HG03439 (cell line): ENCODE measurements around the gene TRIM38.
"Not testable (repeated sequence)": the region's sequence is repeated elsewhere in the genome, so short reads cannot be mapped to it uniquely, and the experiment has no call there.

Experiments used
- ATAC-seq: cut with Tn5 transposase; IDR thresholded peaks from one replicate; pipeline ENCODE4 v1.9.1; 2021; ENCODE audit warnings: mild to moderate bottlenecking, moderate library complexity; ENCODE audit not compliant: unreplicated experiment

The TRIM38 gene, protein sequence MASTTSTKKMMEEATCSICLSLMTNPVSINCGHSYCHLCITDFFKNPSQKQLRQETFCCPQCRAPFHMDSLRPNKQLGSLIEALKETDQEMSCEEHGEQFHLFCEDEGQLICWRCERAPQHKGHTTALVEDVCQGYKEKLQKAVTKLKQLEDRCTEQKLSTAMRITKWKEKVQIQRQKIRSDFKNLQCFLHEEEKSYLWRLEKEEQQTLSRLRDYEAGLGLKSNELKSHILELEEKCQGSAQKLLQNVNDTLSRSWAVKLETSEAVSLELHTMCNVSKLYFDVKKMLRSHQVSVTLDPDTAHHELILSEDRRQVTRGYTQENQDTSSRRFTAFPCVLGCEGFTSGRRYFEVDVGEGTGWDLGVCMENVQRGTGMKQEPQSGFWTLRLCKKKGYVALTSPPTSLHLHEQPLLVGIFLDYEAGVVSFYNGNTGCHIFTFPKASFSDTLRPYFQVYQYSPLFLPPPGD

DNA sequence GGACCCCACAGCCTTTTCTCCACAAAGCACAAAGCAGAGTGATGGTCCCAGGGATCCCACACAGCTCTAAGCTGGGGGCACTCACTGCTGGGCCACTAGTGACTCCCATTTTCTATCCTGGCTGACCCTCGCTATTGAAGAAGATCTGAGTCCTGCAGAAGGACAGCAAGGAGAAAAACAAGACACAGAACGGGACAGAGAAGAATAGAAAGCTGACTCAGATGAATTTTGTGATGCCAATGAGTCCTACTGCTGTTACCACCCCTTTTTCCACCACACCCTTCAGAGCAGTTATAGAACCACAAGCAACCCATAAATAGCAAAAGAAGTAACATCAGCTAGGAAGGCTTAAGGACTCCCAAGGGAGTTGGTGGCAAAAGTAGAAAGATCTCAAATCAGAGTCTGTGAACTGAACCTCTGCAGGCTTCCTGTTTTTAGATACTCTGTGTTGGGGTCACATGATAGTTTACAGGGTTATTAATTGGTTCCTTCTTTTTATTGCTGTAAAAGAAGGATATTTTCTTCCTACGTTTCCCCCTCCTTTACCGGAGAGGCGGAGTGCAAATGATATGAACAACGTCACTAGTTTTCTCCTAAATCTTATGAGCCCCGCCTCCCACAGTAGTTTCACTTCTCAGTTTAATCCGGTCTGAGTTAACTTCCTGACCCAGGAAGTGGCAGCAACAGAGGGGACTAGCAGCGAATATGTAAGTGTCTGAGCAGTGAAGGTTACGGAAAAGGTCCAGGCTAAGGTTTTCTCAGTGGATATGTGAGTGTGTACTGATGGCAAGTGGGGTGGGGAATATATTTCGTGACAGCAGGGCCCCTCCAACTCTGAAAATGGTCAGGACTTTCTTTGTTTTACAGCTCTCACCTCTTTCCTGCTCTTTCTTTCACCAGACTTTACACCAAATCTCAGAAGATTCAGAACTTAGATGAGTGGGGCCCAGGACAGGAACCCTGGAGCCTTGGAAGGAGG, at the start of gene TRIM38:
TRIM38 (plus strand) TSS at position 654 of the 979 bp plus-strand sequence. CDS start 3,721 bp downstream, outside the sequence.
- peak; percentile 79 for ATAC-seq

DNA sequence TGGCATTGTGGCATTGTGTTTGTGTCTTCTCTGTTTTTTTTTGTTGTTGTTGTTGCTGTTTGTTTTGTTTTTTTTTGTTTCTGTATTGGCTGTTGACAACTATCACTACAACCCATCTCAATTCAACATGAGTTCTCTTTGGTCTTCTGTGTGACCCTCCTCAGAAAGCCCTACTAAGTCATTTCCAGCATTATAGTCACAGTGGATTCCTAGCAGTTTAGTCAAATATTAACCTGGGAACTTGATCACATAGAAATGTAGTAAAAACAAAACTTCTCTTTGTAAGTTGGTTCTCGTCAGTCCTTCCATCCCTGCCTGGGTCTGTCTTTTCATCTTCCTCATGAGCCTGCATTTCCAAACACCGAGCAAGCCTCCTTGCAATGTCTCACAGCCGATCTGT, 48.9 kb upstream of the TRIM38 start:
- ATAC-seq: no peak

DNA sequence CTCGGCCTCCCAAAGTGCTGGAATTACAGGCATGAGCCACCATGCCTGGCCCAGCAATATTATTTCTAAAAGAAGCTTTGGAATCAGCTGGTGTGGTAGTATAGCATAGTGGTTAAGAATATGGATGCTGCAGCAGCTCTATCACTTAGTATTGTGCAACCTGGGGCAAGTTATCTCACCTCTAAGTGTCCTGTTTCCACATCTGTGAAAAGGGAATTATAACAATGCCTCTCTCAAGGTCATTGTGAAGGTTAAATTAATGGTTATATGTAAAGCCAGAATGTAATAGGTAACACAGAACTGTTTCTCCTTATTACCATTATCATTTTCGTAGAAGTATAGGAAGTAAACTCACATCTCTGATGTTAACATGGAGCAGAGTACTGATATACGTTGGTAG, 46.3 kb upstream of the TRIM38 start:
- ATAC-seq: no peak

DNA sequence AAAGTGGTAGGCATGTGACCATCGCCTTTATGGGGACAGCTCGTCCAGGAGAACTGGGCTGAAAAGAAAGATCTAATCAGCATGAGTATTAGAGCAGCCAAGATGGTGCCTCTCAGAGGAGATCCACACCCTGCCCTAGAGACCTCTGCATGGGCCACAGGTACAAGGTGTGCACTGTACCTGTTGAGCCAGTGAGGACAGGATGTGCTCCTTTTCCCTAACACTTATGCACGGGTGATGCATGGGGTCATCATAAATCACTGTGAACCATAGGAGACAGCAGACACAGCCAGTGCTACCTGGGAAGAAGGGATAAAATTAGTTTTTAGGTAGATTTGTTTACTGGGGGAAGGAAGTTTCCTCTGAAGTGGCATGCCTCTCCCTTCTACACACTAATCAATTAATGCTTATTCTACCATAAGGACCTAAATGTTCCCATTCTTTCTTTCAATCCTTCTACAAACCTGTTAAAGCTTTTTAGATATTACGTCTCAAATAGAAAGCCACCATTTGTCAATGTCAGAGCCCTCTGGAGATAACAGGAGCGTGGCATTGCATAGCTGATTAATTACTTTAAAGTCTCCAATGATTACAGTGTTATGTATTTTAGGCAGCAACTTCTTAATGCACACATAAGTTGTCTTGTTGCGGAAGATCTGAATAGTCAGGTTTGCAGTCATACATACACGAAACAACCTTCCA, 45.7 kb upstream of the TRIM38 start:
- no peak for ATAC-seq

DNA sequence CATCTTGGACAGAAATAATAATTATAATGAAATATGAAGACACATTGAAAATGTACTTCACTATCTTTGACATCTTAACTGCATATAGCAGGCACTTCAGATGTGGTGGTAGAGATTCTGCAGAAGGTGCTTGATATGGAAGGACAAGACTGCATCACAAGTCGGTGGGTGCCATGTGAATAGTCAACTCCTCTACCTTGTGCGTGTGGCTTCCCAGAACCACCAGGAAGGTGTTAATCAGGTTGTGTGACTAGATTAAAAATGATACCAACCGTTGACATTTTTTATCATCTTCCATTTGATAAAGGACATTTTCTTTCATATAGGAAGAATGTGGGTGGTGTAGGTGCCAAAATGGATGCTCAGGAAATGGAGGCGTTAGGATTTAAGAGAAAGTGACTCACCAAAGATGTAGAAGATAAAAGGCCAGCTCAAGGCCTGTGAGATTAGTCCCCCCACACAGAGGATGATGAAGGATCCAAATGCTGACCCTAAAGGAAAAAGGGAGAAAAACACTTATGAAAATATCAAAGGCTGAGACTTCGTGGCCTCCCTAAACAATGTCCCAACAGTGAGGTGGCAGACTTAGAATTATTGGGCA, 44.4 kb upstream of the TRIM38 start:
- no peak for ATAC-seq

DNA sequence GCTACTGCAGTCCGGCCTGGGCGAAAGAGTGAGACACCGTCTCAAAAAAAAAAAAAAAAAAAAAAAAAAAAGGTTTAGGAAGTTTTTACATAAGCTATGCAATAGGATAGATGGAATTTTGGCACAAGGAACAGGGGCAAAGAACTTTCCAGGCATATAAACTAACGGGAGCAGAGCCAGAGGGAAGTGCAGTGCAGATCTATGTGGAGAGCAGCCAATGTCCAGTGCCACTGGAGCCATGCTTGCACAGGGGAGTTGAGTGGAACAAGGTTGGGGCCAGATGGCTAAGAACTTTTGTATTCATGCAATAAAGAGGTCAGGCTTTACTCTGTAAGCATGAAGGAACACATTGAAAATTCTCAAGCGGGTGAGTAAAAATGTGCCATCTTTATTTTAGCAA, 42.9 kb upstream of the TRIM38 start:
- ATAC-seq: no peak

DNA sequence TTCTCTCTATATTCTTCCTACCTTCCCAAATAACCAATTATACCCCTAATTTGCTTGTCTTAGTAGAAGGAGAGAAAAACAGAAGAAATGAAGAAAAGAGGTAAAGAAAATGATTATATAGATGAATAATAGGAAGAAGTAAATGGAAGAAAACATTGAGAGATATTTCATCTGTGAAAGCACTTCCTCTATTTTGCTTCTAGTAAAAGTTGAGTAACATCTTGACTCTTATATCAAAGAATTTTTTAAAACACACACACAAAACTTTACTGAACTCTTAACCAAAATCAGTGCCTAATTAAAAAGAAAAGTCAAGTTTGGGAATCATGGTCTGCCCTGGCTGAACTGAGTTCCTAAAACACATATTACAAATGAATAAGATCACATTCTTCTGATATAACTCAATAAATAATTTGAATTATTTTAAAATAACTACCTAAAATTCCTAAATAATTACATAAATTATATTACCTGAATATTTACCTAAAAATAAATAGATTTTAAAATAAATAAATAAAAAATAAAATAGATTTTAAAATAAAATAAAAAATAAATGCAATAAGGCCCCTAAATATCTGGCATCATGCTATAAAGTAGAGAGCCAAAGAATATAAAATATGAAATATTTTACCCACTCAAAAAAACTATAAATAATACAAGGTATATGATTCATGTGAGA, 40.9 kb upstream of the TRIM38 start:
- ATAC-seq: no peak

DNA sequence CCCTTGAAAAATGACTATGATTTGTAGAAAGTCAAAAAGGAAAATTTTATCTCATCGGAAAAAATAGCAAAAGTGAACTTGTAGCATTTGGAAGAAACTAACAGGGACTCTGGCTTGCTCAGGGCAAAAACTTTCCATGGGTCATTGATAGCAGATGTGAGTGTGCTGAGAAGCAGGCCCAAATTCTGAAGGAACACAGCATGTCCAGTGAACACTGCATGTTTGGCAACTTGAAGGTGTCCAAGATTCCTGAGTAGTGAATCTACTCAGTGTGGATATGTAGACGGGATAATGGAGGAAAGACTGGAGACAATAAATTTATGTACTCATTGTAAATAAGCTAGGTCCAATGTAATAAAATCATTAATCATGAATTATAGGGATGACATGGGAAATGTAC, 40.3 kb upstream of the TRIM38 start:
- no peak for ATAC-seq

DNA sequence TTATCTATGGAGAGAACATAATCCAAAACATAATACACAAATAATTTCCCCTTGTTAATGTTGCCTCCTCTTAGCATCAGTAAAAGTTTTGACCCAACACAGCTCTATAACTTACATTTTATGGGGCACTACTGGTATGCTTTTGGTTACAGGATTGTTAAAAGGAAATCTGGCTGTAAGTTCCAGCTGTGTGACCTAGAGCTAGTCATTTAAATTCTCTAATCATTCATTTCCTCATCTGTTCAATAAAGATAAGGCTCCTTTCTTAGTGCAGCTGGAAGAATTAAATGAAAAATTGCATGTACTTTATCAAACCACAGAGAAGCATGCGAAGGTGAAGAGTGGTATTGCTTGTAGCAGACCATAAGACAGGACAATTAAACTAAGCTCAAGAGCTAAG, 36.7 kb upstream of the TRIM38 start:
- ATAC-seq: no peak

DNA sequence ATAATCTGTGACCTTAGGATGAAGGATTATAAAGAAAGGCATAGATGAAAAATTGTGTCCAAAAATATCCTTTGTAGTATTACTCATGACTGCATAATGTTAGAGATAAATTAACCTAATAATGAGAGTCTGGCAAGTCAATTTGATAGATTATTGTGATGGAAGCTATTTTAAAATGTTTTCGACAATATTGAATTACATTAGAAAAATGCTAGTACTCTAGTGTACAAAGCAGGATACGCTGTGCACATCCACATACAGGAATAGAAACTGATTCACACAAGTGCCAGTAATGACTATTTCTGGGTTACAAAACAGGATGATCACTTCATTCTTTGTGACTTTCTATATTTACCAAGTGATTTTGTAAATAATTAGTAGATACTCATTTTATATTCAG, 35.4 kb upstream of the TRIM38 start:
- ATAC-seq: no peak

DNA sequence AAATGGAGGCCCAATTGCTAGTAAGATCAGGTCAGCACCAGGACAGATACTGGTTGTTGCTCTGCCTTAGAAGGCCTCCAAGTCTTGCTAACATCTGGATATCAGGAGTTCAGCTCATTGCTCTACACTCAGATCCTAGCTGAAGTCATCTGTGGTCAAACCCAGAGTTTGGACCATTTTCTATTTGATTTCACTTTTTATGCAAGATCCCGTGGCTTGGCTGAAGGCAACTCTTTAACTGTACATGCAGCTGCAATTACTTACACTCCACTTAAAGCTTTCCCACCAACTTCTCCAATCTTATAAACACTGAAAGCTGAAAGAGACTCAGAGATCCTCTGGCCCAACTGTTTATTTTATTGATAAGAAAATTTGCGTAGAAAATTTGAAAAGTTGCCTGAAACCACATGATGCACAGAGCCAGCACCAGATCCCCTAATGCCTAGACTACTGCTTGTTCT, 34.8 kb upstream of the TRIM38 start:
- no peak for ATAC-seq

DNA sequence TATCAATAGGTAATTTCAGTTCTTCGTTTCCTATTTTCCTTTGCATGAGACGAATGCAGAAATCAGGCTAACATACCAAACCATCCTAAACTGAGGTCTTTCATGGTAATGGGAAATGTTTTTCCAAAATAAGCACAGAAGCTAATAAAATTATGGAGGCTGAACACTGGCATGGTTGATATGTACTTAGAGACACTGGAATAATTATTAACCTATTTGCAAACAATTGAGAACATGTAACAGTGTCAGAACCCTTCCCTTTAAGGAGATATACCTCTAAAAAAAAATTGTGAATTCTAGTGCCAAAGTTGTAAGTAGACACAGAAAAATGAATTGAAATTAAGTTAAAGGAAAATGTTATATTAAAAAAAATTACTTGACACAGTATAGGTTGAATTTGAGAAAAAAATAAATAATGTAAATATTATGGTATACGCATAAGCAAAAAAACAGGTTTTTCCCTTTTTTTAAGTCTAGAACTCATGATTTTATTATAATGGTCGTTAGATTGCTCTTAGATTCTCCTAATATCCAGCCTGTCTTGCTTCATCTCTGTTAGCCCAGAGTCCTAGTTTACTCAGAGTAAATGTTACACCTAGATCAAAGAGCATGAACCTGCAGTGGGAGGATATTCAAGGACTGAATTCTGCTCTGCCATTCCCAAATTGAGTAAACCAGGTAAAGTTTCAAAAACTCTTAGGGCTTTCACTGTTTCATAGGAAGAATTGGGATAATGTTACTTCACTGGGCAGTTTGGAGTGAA, 33.9 kb upstream of the TRIM38 start:
- ATAC-seq: no peak

DNA sequence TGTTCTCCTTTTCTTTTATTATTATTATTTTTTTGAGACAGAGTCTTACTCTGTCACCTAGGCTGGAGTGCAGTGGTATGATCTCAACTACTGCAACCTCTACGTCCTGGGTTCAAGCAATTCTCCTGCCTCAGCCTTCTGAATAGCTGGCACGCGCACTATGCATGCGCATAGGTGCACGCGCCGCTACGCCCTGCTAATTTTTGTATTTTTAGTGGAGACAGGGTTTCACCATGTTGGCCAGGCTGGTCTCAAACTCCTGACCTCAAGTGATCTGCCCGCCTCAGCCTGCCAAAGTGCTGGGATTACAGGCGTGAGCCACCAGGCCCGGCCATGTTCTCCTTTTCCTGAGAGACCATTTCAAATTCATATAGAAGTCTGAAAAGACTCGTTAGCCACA, 32.8 kb upstream of the TRIM38 start:
- ATAC-seq: not testable (repeated sequence)

DNA sequence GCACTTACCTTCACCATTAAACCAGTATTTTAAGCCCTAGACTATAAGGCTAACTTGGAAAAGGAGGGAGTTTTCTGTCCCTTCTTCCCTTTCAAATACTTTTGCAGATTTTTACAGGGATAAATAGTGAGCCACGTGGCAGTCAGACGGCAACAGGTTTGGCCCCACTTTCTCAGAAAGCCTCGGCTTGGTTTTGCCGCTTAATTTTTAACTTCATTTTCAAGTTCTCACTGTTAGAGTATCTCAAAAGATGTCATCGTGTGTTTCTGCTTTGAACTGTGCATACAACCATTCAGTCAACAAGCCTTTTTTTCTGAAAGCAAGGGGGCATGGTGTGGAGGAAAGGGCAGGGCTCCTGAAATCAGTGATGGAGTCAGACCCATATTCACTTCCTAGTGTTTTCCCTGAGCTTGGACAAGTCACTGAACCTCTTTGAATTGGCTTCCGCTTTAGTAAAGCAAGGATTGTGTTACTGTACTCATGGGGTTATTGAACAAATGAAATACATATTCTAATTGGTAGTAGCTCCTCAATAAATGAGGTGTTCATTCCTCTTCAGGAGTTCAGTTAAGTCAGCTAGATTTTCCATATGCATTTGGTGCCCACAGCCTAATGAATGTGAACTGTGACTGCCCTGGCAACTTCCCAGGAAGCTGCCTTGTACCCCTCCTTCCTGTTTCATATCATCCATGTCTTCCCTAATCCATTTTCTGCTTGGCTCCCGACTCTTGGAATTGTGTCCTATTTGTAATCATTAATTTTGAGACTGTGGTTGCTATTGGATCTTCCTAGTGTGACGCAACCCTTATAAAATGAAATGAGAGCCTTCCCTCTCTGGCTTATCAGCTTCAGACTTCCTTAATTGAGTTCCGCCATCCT, 31.8 kb upstream of the TRIM38 start, which contains the start of gene SLC17A2:
SLC17A2 (minus strand) TSS at position 160 of the 879 bp plus-strand sequence. CDS start 4,895 bp downstream, outside the sequence.
- ATAC-seq: no peak

DNA sequence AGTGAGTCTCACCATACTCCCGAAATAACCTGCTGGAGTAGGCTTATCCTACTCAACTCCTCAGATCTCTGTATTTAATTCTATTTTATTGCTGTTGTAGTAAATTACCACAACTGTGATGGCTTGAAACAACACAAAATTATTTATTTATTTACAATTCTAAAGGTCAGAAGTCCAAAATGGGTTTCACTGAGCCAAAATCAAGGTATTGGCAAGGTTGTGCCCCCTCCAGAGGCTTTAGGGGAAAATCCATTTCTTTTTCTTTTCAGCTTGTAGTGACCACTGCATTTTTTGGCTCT, 31.2 kb upstream of the TRIM38 start:
- ATAC-seq: no peak

DNA sequence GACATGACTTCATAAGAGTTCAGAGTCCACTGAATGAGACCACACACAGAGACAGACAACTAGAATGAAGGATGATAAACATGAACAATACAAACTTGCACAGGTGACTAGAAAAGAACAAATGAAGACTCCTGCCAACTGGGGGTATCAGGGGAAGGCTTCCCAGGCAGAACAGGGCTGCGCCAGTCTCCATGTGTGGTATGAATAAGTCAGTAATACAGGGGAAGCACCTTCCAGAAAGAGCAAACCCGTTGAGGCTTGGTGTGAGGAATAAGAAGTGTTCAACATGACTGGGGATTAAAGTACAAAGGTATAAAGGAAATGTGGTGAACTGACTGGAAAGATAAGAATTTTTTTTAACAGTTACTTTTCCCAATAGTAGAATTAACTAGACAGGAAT, 28.4 kb upstream of the TRIM38 start:
- no peak for ATAC-seq

DNA sequence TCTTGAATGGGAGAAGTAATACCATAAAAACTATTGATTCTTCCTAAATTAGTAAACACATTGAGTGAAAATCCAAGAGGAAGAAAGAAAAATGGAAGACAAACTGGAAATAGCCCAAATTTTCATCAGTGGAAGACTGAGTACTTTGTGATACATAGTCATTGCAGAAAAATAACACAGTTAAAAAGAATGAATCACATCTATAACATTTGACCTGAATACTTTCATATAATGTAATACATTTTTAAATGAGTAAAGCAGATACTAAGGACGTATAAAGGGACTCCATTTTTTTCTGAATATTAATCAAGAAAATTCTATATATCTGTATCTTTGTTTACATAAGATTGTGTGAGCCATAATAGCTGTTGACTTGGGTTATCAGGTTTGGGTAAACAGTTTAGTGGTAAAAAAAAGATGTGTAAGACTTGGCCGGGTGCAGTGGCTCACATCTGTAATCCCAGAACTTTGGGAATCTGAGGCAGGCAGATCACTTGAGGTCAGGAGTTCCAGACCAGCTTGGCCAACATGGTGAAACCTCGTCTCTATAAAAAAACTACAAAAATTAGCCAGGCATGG, 27.8 kb upstream of the TRIM38 start:
- ATAC-seq: no peak

DNA sequence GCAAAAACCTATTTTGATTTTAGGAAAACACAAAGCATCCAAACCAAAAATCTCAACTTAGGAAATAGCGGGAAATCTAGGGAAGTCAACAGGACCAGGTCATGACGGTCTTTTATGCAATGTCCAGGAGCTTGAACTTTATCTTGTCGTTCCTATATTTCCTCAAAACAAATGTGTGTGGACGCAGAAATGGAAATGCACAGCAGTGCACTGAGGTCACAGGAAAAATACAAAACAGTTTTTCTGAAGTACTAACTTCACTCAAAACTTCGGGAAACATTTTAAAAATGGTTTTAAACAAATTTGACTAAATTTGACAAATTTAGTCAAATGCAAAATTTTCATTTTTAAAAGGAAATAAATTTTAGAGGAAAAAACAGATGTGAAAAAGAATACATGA, 26.6 kb upstream of the TRIM38 start:
- no peak for ATAC-seq
